ENCODE results near the gene GOLGA6L2. TPM values are rescaled to one million over a fixed set of nuclear protein-coding genes. Genes with fewer than 3 reads are reported as not detected.
"Not testable (repeated sequence)": the region's sequence is repeated elsewhere in the genome, so short reads cannot be mapped to it uniquely, and the experiment has no call there.

GOLGA6L2 gene
- total and polyA plus RNA-seq, 4 donors = not detected

- WGBS = 82% methylated on average over 8 of the region's 8 CpGs
- H3K4me1 ChIP-seq (ENCODE audit: control insufficient read depth in 4 of 4, insufficient read depth in 4 of 4, low read length in 3 of 4); DNase-seq (ENCODE audit: low spot score); H3K36me3 ChIP-seq (ENCODE audit: control insufficient read depth in 4 of 4, insufficient read depth in 3 of 4, low read depth in 1 of 4, low read length in 3 of 4); H3K9me3 ChIP-seq (ENCODE audit: control insufficient read depth in 4 of 4, low read length in 3 of 4); H3K4me3 ChIP-seq (ENCODE audit: low read depth in 1 of 3, low read length in 3 of 3); H3K27me3 ChIP-seq (ENCODE audit: control insufficient read depth in 4 of 4, insufficient read depth in 4 of 4, low read length in 3 of 4); H3K27ac ChIP-seq (ENCODE audit: low read depth in 1 of 2, low read length in 2 of 2); H3K9ac ChIP-seq (ENCODE audit: low read depth in 1 of 2, low read length in 2 of 2): not testable (repeated sequence)
Measured at GRCh38 chr15:23425327-23425726, 21.7 kb downstream of the GOLGA6L2 start.

GRCh38 chr15:23424111-23424904 lies 22.7 kb downstream of the GOLGA6L2 start:
- no peaks in the 10 kb centered on the region for H3K27me3 ChIP-seq (ENCODE audit: control insufficient read depth in 4 of 4, insufficient read depth in 4 of 4, low read length in 3 of 4)
- no peak overlapping the region for H3K4me3 ChIP-seq (ENCODE audit: low read depth in 1 of 3, low read length in 3 of 3)
- H3K4me1 ChIP-seq (ENCODE audit: control insufficient read depth in 4 of 4, insufficient read depth in 4 of 4, low read length in 3 of 4) = no peaks in the 10 kb centered on the region
- TF ChIP-seq HNF4G (IDR thresholded peaks at IDR 0.05) = no peak
- TF ChIP-seq SP1 (IDR thresholded peaks at IDR 0.05) = no peak
- no peak for DNase-seq (ENCODE audit: low spot score)
- H3K9ac ChIP-seq (ENCODE audit: low read depth in 1 of 2, low read length in 2 of 2) = no peak overlapping the region
- no peak overlapping the region for H3K27ac ChIP-seq (ENCODE audit: low read depth in 1 of 2, low read length in 2 of 2)
- no peaks in the 10 kb centered on the region for H3K9me3 ChIP-seq (ENCODE audit: control insufficient read depth in 4 of 4, low read length in 3 of 4)
- H3K36me3 ChIP-seq (ENCODE audit: control insufficient read depth in 4 of 4, insufficient read depth in 3 of 4, low read depth in 1 of 4, low read length in 3 of 4) = no peaks in the 10 kb centered on the region
- 89% methylated on average over 13 of the region's 13 CpGs for WGBS

- Histone ChIP-seq H3K4me3 (ENCODE audit: low read depth in 1 of 3, low read length in 3 of 3) (no peak overlapping the region), H3K27me3 (ENCODE audit: control insufficient read depth in 4 of 4, insufficient read depth in 4 of 4, low read length in 3 of 4) (no peaks in the 10 kb centered on the region), H3K9me3 (ENCODE audit: control insufficient read depth in 4 of 4, low read length in 3 of 4) (no peaks in the 10 kb centered on the region), H3K27ac (ENCODE audit: low read depth in 1 of 2, low read length in 2 of 2) (no peak overlapping the region), H3K36me3 (ENCODE audit: control insufficient read depth in 4 of 4, insufficient read depth in 3 of 4, low read depth in 1 of 4, low read length in 3 of 4) (no peaks in the 10 kb centered on the region), H3K9ac (ENCODE audit: low read depth in 1 of 2, low read length in 2 of 2) (no peak overlapping the region), H3K4me1 (ENCODE audit: control insufficient read depth in 4 of 4, insufficient read depth in 4 of 4, low read length in 3 of 4) (no peaks in the 10 kb centered on the region)
- no peak for DNase-seq (ENCODE audit: low spot score)
- no peak for TF ChIP-seq YY1 (IDR thresholded peaks at IDR 0.05)
- no peak for TF ChIP-seq EGR1 (IDR thresholded peaks at IDR 0.05; ENCODE audit: low read depth in 2 of 2)
- TF ChIP-seq TAF1 (conservative IDR thresholded peaks at IDR 0.05) = no peak
- no peak for TF ChIP-seq CTCF (IDR thresholded peaks at IDR 0.05; ENCODE audit: low read depth, low read length, missing input control)
- no peak for TF ChIP-seq HNF4A (conservative IDR thresholded peaks at IDR 0.05)
- no peak for TF ChIP-seq RXRA (IDR thresholded peaks at IDR 0.05)
- no peak for TF ChIP-seq SP1 (IDR thresholded peaks at IDR 0.05)
- TF ChIP-seq NR2F2 (IDR thresholded peaks at IDR 0.05) = no peak
- no peak for TF ChIP-seq ATF3 (IDR thresholded peaks at IDR 0.05)
- no peak for TF ChIP-seq JUND (IDR thresholded peaks at IDR 0.05)
- no peak for TF ChIP-seq FOXA1 (IDR thresholded peaks at IDR 0.05)
- no peak for TF ChIP-seq FOXA2 (IDR thresholded peaks at IDR 0.05)
- TF ChIP-seq ZBTB33 (IDR thresholded peaks at IDR 0.05) = no peak
- no peak for TF ChIP-seq HNF4G (IDR thresholded peaks at IDR 0.05)
- no peak for TF ChIP-seq GABPA (IDR thresholded peaks at IDR 0.05 in 1 of 2, conservative IDR thresholded peaks at IDR 0.05 in 1 of 2)
- TF ChIP-seq REST (IDR thresholded peaks at IDR 0.05) = no peak
- WGBS = 78% methylated on average over 8 of the region's 8 CpGs
Measured at GRCh38 chr15:23422946-23423708, 23.9 kb downstream of the GOLGA6L2 start.

Measured in liver (tissue), 9 donors.